A673 (cell line): ENCODE data around the gene RPP25L. TPM values are rescaled to one million over a fixed set of nuclear protein-coding genes. Genes with fewer than 3 reads are reported as not detected.
A peak's percentile ranks its signal among the peaks of the same experiment; 100 is the strongest.

Experiments used
- BruUV-seq: library from RNA; stranded (reverse); fragments of 400-500 nt; replicated peaks from 2 replicates; lab custom pipeline; 2021; lab: Mats Ljungman, UMichigan
- CTCF ChIA-PET: fragments of 300-600 bp; sonication (Branson Sonifier 250); formaldehyde crosslinking; loops from one replicate; lab custom pipeline; 2022; ENCODE audit warnings: antibody characterized with exemption; lab: Charles Lee
- POLR2A ChIA-PET: fragments of 300-600 bp; sonication (Branson Sonifier 250); formaldehyde crosslinking; loops from one replicate; lab custom pipeline; 2022; ENCODE audit warnings: antibody characterized with exemption; ENCODE audit not compliant: low non-redundant PET; lab: Charles Lee
- DNase-seq: peaks from one replicate; pipeline ENCODE4 v3.0.0-alpha.2; 2015; ENCODE audit warnings: low spot score
- H3K27ac ChIP-seq: fragments of 200-600 bp; sonication (generic); 2 replicates; pipeline ENCODE4 v1.5.1; 2016; ENCODE audit warnings: mixed run types, low read depth, mild to moderate bottlenecking, mixed read lengths, antibody characterized with exemption, low read length; ENCODE audit not compliant: poor library complexity, severe bottlenecking
- H3K27me3 ChIP-seq: fragments of 200-600 bp; sonication (generic); replicated peaks from 2 replicates; pipeline ENCODE4 v1.6.1; 2017; ENCODE audit warnings: mixed run types, low read depth, mild to moderate bottlenecking, mixed read lengths, antibody characterized with exemption, low read length; ENCODE audit not compliant: insufficient read depth, poor library complexity
- H3K36me3 ChIP-seq: fragments of 200-600 bp; sonication (generic); 2 replicates; pipeline ENCODE4 v1.6.1; 2016; ENCODE audit warnings: mixed run types, mild to moderate bottlenecking, mixed read lengths, antibody characterized with exemption, low read length; ENCODE audit not compliant: insufficient read depth, poor library complexity, severe bottlenecking
- H3K4me1 ChIP-seq: fragments of 200-600 bp; sonication (generic); 2 replicates; pipeline ENCODE4 v1.6.1; 2017; ENCODE audit warnings: mixed run types, mild to moderate bottlenecking, mixed read lengths, antibody characterized with exemption, low read length; ENCODE audit not compliant: insufficient read depth, poor library complexity, severe bottlenecking
- H3K4me3 ChIP-seq: fragments of 200-600 bp; sonication (generic); 2 replicates; pipeline ENCODE4 v1.5.1; 2016; ENCODE audit warnings: low read depth, mixed run types, mild to moderate bottlenecking, mixed read lengths, low read length; ENCODE audit not compliant: poor library complexity, severe bottlenecking
- H3K9me3 ChIP-seq: fragments of 200-600 bp; sonication (generic); 2 replicates; pipeline ENCODE4 v1.6.1; 2016; ENCODE audit warnings: mixed run types, low read depth, mild to moderate bottlenecking, mixed read lengths, antibody characterized with exemption, low read length; ENCODE audit not compliant: poor library complexity, severe bottlenecking
- EZH2 ChIP-seq: fragments of 200-600 bp; sonication (generic); IDR thresholded peaks from 2 replicates; pipeline ENCODE4 v1.6.1; 2017; ENCODE audit warnings: borderline replicate concordance, low read depth, mild to moderate bottlenecking, mixed read lengths, antibody characterized with exemption, low read length; ENCODE audit not compliant: poor library complexity, severe bottlenecking
- intact Hi-C: fragments of 100-400 bp; cut with micrococcal nuclease; formaldehyde crosslinking; loops from one replicate; pipeline ENCODE4 v1.10.0; 2022; ENCODE audit not compliant: unreplicated experiment
- total RNA-seq: library from RNA; stranded (reverse); gene quantifications from 2 replicates; pipeline ENCODE4 v1.2.3, GENCODE V29; 2021
- TF ChIP-seq, protein P1 (sequence below): fragments of 300-800, 200-600 bp; sonication (generic); conservative IDR thresholded peaks from 2 replicates; pipeline ENCODE4 v1.5.1; 2017; ENCODE audit warnings: low read depth, mild to moderate bottlenecking, antibody characterized with exemption, low read length, moderate library complexity, mixed read lengths

RPP25L gene
- total RNA-seq, 1 experiment from 2014 or later: 19.7 TPM

DNA sequence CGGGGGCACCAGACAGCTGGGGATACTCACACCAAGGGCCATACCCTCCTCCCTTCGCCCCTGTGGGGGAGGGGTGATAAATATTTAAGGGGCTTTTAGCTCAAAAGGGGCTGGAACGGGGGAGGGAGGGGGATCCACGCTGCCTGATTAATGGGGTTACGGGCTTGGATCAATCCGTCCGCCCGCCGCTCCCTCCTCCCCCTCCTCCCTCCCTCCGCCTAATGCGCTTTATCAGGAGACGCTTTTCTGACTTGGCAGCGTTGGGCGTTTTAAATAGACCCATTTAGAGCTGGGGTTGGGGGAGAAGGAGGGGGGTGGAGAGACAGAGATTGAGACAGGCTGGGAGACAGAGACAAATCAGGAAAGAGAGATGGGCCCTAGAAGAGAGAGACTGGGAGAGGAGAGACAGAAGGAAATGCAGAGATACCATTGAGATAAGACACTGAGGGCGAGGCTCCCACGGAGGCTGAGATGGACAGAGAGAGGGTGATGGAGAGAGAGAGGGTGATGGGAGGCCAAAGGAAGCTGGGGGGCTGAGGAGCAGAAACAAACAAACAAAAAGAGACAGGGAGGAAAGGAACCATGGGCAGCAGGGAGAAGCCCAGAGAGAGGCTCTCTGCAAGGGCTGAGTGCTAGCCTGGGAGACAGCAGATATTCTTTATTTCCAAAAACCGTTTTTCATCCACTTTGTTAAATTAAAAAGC is 32.6 kb downstream of the RPP25L start:
- BruUV-seq: no TSS peak
- intact Hi-C loops: no loop called here
- Histone ChIP-seq H3K27ac (no peak overlapping the region), H3K4me3 (no peak overlapping the region), H3K4me1 (peaks cover 22% of the 10 kb centered on the region), H3K27me3 (peaks cover 9% of the 10 kb centered on the region), H3K9me3 (no peaks in the 10 kb centered on the region), H3K36me3 (no peaks in the 10 kb centered on the region)
- ChIA-PET CTCF (no interaction called here), POLR2A (no interaction called here)
- no peak for TF ChIP-seq EZH2
- TF ChIP-seq, protein P1, sequence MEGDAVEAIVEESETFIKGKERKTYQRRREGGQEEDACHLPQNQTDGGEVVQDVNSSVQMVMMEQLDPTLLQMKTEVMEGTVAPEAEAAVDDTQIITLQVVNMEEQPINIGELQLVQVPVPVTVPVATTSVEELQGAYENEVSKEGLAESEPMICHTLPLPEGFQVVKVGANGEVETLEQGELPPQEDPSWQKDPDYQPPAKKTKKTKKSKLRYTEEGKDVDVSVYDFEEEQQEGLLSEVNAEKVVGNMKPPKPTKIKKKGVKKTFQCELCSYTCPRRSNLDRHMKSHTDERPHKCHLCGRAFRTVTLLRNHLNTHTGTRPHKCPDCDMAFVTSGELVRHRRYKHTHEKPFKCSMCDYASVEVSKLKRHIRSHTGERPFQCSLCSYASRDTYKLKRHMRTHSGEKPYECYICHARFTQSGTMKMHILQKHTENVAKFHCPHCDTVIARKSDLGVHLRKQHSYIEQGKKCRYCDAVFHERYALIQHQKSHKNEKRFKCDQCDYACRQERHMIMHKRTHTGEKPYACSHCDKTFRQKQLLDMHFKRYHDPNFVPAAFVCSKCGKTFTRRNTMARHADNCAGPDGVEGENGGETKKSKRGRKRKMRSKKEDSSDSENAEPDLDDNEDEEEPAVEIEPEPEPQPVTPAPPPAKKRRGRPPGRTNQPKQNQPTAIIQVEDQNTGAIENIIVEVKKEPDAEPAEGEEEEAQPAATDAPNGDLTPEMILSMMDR: no peak
- DNase-seq: peak; percentile 40

DNA sequence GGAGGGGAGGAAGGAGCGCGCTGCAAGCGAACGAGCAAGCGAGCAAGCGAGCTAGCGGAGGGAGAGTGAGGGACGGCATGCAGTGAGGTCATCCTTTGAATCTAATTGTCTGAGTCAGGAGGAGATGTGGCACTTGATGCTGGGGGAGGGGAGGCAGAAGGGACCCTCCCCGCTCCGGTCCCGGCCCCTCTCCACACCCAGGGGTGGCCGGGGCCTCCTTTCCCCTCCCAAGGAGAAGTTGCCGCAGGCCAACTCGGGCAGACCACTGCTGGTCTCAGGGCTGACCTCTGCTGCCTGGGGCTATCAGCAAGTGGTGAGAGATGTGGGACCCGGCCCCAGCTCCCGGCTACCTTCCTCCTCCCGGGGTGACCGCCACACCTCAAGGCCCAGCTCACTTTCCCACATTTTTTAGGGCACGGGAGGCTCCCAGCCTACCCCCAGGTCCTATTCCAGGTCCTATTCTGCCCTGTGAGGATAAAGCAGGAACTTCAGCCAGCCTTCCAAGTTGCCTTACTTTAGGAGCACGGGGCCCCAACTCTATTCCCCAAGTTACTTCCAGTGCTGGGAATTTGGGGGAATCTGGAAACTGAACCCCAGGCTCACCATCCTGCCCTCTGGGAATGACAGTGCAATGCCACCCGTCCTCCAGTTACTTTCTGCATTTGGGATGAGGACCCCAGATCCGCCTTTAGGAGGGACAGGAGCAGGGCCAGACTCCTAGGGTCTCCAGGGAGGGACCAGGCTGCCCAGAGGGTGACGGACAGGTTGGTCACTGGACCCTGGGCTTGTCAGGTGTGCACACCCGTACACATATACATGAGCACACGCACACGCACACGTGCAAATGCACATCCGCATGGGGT is 33.4 kb downstream of the RPP25L start:
- Histone ChIP-seq H3K9me3 (no peaks in the 10 kb centered on the region), H3K4me1 (peaks cover 22% of the 10 kb centered on the region), H3K4me3 (peak overlapping the region; percentile 37), H3K27me3 (peaks cover 9% of the 10 kb centered on the region), H3K36me3 (no peaks in the 10 kb centered on the region), H3K27ac (no peak overlapping the region)
- intact Hi-C loops: no loop called here
- ChIA-PET POLR2A (no interaction called here), CTCF (interaction anchor here (0.6 kb wide), 1 partner anchor 51 kb away, joined by 6 read pairs; no protein-coding TSS in a partner anchor)
- no TSS peak for BruUV-seq
- DNase-seq: peak; percentile 41
- TF ChIP-seq, protein P1: no peak
- no peak for TF ChIP-seq EZH2

DNA sequence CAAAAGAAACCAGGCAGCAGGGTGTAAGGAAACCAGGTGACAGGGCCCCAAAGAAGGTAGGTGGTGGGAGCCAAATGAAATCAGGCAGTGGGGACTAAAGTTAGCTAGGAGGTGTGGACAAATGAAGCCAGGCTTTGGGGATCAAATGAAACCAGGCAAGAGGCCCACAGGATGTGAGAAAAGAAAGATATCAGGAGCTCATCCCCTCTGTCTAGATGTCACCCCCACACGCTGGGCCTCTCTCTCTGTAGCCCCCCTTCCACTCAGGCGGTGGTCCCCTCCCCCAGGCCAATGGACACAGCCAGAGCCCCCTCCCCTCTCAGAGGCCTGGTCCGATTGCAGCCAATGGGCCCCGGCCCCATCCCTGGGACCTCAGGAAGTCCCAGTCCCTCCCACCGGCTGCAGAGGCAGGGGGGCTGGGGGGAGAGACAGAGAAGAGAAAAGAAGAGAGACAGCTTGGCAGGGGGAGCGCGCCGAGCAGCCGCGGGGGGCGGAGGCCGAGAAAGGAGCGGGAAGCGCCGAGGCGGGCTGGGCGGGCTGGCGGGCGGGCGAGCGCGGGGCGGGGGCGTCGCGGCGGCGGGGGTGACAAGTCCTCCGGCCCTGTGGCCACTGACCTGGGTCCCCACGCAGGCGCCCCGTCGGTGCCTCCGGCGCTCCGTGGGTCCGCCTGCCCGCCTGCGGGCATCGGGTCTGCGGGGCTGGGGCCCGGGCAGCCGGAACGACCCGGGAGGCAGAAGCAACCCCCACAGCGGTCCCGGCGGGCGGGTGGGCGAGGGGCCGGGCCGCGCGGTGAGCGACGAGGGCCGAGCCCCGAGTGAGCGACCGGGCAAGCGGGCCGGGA is 34.3 kb downstream of the RPP25L start:
- POLR2A ChIA-PET: no interaction called here

More for the DNA sequence above, 34.3 kb downstream of the RPP25L start:
- CTCF ChIA-PET: interaction anchor here (0.6 kb wide), 1 partner anchor 52 kb away, joined by 6 read pairs; no protein-coding TSS in a partner anchor
- H3K27ac ChIP-seq: no peak overlapping the region
- no peaks in the 10 kb centered on the region for H3K9me3 ChIP-seq
- intact Hi-C loops: no loop called here
- H3K36me3 ChIP-seq: no peaks in the 10 kb centered on the region
- peaks cover 9% of the 10 kb centered on the region for H3K27me3 ChIP-seq
- DNase-seq: peak; percentile 35
- H3K4me1 ChIP-seq: peaks cover 22% of the 10 kb centered on the region
- BruUV-seq: no TSS peak
- H3K4me3 ChIP-seq: peak overlapping the region; percentile 37
- TF ChIP-seq, protein P1: no peak
- TF ChIP-seq EZH2: no peak
